ENCODE measurements around the gene MYO6.
A peak's percentile ranks its signal among the peaks of the same experiment; 100 is the strongest.
"Not testable (repeated sequence)": the region's sequence is repeated elsewhere in the genome, so short reads cannot be mapped to it uniquely, and the experiment has no call there.

The MYO6 gene

DNA sequence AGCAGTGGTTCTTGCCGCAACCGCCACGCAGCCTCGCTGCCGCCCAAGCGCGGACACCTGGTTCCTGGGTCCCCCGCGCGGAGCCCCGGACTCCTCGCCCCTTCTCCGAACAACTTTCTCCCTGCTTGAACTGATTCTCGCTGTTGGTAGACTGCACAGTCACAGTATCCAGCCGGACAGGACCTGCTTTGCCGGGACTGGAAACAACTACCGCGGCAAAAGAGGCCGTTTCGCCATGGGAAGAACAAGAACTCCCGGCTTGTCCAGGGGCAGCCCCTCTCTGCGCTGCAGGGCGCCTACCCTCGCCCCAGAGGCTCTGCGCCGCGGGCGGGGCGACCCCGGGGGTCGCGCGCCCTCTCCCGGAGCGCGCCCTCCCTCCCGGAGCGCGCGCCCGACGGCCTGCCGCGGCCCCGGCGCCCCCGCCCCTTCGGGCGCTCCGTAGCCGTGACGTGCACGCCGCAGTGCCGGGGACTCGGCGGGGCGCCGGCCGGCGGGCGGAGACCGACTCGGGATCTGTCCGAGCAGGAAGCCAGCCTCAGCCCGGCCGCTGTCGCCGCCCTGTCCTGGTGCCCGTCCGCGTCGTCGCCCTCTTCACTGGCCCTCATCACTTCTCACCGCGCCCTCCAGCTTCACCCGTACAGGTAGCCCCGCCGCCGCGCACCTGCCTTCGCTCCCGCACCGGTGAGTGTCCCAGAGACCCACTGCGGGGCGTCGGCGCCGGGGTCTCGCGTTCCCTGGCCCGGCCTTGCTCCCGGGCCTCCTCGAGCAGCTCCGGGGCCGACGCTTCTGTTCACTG is at the start of gene MYO6:
TSS of gene MYO6 (plus strand) at position 497 of the 796 bp plus-strand sequence. CDS start 68,309 bp downstream, outside the sequence.
- peak; percentile 33 for DNase-seq

DNA sequence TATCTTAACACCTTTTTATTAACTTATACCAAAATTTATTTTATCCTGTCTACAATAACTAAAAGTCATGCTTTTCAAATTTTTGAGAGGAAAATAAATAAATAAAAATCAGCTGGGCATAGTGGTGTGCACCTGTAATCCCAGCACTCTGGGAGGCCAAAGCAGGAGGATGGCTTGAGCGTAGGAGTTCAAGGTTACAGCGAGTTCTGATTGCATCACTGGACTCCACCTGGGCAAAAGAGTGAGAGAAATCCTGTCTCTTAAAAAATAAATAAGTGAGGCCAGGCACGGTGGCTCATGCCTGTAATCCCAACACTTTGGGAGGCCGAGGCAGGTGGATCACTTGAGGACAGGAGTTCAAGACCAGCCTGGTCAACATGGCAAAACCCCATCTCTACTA is 40.7 kb upstream of the MYO6 start:
- DNase-seq: not testable (repeated sequence)

DNA sequence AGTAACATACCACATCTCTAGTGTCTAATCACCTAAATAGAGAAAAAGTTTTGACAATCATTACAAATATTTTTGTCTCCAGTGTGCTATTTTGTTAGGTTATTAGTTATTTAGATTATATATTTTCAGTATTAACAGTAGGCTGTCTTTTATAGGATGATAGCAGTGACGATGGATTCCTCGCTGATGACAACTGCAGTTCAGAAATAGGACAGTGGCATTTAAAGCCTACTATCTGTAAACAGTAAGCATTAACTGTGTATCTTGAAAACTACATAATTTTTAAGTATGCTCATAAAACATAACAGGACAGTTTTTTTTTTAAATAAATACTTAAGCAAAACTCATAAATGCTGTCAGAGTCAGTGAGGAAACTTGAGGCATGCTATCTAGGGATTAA is 37.9 kb upstream of the MYO6 start:
- DNase-seq: no peak

DNA sequence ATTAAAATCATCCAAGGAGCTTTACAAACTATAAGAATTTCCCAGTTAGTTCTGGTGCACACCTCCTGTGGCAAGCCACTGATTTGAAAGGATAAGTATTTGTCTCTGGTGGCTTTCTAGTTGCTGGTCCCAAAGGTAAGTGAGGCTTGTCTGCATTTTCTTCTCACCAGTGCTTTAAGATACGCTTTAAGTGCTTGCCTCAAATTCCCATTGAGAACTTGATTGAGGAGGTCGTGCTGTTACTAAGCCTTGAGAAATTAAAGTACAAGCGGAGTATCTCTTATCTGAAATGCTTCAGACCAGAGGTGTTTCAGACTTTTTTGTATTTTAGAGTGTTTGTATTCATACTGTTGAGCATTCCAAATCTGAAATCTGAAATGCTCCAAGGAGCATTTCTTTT is 29.9 kb upstream of the MYO6 start:
- no peak for DNase-seq

DNA sequence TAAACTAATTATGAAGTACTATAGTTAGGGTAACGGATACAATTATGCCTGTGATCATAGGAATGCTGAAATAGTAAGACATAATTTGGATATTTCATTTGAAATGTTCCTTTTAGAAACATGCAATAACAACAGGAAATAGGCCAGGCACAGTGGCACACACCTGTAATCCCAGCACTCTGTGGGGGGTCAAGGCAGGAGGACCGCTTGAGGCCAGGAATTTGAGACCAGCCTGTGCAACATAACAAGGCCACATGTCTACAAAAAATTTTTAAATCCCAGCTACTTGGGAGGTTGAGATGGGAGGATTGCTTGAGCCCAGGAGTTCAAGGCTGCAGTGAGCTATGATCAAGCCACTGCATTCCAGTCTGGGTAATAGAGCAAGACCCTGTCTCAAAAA is 25.7 kb upstream of the MYO6 start:
- no peak for DNase-seq

DNA sequence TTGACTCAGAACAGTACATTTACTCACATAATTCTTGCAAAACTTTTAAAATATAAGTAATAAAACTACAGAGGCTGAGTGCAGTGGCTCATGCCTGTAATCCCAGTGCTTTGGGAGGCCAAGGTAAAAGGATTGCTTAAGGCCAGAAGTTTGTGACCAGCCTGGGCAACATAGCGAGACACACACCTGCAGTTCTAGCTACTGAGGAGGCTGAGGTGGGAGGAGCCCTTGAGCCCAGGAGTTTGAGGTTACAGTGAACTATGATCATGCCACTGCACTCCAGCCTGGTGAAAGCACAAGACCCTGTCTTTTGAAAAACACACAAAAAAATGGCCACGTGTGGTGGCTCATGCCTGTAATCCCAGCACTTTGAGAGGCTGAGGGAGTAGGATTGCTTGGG is 21.8 kb upstream of the MYO6 start:
- no peak for DNase-seq

DNA sequence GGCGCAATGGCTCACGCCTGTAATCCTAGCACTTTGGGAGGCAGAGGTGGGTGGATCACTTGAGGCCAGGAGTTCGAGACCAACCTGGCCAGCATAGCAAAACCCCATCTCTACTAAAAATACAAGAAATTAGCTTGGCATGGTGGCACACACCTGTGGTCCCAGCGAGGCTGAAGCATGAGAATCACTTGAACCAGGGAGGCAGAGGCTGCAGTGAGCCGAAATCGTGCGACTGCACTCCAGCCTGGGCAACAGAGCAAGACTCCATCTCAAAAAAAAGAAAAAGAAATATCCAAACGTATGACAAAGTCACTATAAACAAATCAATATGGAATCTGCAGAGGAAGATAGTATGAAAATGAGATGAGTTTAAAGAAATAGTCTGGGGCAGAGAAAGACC is 18.0 kb upstream of the MYO6 start:
- not testable (repeated sequence) for DNase-seq

DNA sequence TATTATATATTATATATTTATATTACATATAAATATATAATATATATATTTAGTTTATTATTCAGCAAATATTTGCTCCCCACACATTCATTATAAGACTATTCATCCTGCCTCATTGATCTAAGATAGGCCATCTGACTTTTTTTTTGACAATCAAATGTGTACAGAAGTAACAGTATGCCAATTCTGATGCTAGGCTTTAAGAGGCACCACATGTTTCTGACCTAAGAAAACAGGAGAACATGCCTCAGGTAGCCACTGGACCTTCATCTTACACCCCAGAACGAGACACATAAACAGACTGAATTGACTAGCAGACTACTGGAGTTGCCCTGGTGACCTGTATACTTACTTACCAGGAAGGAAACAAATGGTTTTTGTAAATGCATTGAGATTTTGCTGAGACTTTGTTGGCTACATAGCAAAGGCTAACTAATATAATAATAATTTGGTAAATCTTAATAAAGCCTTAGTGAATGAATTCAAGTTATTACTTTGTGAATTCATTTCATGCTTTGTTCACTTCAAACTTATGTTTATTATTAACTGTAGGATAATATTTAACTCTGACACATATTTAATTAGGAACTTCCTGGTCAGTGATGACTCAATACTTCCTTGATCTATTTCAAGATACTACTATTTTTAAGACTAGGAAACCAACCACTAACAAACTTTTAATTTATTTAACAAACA is 13.4 kb upstream of the MYO6 start:
- DNase-seq: no peak

DNA sequence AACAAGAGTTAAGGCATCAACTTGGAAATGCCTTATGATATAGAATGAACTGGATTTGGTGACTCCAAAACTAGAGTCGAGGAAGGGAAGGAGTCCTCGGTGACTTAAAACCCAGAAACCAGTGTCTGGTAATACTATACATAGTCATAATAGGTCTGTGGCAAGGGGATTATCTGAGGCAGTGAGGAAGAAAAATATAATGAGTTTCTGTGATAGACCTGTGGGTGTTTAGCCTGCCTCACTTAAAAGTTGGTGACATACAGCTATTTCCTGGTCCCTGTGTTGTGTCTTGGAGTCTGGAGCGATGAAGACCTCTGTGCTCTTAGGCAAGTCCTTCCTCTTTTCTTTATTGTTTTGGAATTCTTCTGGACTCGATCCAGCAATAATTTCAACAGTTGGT is 5.1 kb upstream of the MYO6 start:
- DNase-seq: no peak

DNA sequence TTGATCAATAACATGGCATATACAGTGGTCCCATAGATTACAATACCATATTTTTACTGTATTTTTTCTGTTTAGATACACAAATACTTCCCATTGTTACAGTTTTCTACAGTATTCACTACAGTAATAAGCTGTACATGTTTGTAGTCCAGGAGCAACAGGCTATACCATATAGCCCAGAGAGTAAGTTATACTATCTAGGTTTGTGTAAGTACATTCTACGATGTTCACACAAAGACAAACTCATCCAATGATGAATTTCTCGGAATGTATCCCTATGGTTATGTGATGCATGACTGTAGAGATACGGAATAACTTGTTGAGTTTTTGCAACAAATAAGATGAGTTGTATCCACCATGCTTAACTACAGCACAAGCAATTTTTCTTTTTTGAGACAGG is 3.6 kb upstream of the MYO6 start:
- no peak for DNase-seq

DNA sequence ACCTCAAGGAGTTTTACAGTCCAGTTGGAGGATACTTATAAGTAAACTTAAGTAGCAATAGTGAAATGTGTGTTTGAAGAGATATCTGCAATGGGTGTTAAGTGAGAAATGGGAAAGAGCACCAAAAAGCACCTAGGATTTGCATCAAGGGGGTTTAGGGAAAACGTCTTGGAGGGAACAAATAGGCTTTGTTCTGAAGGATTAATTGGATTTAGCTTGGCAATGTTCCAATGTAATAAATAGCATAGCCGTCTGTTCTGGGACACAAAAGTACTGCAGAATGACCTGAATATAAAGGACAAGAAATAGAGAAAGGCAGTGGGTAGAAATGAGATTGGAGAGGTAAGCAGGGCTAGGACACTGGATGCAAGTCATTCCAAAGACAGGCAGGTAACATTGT is 2.8 kb upstream of the MYO6 start:
- no peak for DNase-seq

DNA sequence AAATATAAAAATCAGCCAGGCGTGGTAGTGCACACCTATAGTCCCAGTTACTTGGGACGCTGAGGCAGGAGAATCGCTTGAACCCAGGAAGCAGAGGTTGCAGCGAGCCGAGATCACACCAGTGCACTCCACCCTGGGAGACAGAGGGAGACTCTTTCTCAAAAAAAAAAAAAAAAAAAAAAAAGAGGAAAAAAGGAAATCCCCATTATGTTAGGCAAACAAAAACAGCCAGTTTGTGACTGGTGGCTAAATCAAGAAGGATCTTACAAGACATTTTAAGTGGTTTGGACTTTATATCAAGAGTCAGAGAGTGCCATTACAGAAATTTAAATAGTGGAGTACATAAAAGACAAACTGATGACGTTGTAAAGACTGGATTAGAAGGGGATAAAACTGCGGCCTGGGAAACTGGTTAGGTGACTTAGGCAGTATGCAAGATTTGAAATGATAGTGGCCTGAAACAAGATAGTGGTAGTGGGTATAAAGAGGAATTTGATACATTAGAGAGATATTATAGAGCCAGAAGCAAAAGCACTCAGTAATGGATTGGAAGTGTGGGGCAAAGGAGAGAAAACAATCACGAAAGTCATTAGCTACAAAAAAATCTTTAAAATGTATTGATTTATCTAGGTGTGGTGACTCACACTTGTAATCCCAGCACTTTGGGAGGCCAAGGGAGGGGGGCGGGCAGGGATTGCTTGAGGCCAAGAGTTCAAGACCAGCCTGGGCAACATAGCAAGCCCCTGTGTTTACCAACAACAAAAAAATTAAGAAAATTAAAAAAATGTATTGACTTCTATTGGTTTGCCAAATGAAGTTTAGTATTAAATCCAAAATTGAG is 1.7 kb upstream of the MYO6 start:
- peak; percentile 21 for DNase-seq

DNA sequence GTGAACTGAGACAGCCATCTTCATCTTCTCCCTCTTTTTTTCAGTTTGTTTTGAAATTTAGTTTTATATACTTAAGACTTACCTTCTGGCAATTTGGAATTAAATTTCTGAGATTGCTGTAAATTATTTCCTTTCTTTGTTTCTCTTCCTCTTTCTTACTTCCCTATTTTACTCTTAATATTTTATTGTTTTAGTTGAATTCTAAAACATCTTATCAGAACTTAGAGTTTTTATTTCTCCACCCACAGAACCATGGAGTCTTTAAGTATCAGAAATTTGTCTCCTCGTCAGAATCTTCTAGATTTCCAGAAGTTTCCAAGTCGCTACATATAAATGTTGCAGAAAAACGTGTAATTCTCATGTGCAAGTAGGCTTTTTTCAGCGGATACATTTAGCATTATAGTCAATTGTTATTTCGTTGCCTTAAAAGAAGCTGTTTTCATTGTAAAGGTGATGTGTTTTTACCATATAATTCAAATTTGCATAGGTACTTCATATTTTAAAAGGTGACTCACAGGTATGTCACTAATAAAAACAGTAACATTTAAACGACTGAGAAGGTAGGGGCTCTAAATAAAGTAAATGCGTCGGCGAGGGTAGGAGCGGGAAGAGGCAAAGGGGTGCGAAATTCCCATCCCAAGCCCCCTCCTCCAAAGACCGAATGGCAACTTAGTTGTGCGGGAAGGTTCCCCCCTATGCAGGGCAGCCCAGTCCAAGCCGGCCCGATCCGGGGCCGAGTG is 866 bp upstream of the MYO6 start:
- DNase-seq: no peak

DNA sequence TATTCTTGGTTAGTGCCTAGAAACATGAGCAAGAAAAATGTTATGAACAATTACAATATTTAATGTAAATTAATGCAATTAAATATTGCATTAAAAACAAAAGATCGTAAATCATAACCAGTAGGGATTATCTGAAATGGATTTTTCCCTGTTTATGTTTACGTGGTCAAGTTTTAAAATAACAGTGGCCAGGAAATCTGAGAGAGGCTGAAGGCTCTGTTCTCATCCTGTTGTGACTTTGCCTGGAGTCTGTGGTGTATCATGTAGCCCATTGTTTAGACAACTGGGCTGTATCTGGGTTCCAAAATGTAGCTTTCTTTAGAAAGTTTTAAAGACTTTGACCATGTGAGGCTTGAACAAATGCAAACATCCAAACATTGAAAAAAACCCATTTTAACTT is 2.4 kb downstream of the MYO6 start:
- no peak for DNase-seq

DNA sequence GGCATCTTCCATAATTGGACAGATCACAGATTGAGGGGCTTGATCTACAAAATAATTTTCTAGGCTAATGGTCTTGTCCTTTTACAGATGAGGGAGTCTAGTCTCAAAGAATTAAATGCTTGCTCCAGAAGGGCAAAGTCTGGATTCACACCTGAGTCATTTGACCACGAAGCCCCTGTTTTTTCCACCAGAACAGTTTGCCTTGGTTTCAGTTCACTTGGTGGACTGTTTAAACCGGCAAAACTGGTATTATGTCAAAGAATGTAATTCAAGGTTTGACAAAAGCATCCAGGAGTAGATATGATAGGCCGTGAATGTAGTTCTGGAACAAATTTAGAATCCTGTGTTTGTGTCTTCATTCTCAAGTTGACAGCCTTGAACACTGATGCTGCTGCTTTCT is 3.3 kb downstream of the MYO6 start:
- DNase-seq: no peak

DNA sequence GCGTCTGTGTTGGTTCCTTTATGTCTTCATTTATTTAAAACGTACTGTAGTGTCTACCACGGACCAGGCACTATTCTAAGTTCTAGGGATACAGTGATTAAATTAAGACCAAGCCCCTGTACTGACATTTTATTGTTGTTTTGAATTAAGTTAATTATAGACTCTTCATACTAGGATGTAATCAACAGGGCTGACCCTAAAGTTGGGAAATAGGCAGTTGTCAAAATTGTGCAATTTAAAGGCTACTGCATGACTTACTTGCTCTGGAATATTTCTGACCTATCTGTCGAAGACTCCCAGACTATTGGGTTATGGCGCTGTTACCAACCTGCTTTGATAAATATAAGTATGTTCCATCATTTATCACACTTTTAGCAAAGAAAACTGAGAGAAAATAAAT is 6.7 kb downstream of the MYO6 start:
- no peak for DNase-seq

DNA sequence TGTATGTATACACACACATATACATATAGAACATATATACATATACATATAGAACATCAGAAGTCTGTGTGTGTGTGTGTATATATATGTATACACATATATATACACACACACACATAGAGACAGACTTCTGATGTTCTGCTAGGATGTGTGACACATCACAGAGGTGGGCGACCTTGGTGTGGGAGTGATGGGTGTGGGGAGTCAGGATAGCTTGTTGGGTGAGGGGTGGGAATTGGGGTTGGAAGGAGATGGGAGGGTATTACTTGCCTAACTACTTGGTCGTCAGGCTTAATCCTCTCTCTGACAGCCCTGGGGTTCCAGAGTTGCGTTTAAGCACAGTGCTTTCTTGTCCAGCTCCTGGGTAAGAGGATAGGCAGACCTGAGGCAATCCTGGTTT is 8.3 kb downstream of the MYO6 start:
- no peak for DNase-seq

DNA sequence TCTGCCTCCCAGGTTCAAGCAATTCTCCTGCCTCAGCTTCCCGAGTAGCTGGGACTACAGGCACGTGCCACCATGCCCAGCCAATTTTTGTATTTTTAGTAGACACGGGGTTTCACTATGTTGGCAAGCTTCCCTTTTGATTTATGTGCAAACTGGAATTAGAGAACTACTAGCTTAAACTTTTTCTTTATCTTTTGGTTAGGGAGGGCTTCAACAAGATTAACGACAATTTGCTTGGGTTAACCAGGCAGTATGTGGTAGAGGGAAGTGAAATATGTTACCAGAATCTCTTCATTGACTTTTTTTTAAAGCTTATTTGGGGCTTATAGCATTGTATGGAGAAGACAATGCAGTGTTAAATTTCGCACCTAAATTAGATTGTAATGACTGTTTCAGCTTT is 9.0 kb downstream of the MYO6 start:
- no peak for DNase-seq

DNA sequence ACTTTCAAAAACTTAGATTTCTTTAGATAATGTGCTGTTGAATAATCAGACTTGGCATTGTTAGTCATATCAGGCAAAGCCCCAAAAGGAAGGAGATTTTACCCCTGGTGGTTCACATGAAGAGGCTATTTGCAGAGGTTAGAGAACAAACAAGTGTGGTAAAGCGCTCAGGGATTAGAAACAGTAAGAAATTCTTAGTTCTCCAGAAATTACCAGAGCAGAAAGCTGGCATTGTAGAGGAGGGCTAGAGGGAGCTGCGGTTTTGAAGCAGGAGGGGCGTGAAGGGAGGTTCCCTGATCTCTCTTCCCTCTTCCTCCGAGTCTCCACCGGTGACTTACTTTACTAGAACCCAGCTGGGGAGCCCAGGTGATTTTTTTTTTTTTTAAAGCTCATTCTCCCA is 10.2 kb downstream of the MYO6 start:
- no peak for DNase-seq

DNA sequence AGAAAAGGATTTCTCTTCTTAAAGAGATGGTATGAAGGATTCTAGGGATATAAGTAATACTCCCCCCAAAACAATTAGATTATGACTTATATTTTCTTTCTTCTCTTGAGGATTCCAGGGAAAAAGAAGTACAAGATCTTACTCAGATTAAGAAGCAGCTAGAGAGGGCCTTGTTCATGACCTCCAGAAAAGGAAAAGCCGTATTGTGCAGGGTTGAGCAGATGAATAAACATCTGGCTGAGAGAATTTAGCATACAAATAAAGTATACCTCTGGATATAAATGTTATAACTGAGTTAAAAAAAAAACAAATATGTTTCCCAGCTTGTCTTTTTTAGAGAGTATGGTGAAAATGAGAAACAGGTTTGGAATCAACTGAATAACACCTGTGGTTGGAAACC is 11.3 kb downstream of the MYO6 start:
- DNase-seq: no peak

DNA sequence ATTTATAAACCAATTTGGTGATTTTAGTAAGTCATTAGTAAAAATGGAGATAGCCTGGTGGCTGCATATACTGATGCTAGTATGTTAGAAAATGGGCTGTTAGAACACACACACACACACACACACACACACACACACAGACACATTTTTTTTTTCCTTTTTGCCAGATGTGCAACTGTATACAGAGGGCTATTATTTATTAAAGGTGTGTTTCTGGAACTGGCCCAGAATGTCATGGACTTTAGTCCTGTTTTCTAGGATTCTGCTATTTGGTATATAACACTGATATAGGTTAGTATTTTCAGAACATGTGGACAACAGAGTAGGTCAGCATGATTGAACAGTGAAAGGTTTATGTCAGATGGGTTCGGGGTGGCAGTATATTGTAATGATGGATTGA is 12.4 kb downstream of the MYO6 start:
- no peak for DNase-seq

DNA sequence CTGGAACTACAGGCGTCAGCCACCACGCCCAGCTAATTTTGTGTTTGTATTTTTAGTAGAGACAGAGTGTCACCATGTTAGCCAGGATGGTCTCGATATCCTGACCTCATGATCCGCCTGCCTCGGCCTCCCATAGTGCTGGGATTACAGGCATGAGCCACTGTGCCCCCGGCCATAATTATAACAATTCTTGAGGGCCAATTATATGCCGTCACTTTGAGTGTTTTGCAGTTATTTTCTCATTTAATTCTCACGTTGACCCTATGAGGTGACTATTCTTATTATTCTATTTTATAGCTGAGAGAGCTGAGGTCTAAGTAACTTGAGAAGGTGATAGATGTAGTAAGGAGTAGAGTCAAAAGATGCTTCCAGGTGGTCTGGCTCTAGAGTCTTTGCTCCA is 13.0 kb downstream of the MYO6 start:
- DNase-seq: no peak

DNA sequence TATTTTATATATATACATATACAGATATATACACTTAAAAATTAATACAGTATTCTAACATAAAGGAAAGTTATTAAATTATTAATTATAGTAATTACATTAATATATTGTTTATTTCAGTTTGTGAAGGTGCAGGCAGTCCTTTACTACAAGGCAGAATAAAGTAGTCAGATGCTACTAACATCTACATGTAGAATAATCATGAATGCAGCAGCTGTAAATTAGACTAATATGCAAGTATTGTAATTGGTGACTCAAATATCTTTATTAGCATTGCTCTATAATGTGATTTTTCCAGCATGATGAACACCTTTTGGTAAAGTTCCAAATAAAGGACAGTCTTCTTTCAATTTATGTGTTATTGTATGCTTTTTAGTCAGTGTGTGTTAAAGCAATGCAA is 17.3 kb downstream of the MYO6 start:
- DNase-seq: no peak

Measured in NCI-H510A treated with DMSO at 0.1 percent for 48 hours (cell line).